Measurements from ENCODE around the gene PIK3R3.

The PIK3R3 gene

DNA sequence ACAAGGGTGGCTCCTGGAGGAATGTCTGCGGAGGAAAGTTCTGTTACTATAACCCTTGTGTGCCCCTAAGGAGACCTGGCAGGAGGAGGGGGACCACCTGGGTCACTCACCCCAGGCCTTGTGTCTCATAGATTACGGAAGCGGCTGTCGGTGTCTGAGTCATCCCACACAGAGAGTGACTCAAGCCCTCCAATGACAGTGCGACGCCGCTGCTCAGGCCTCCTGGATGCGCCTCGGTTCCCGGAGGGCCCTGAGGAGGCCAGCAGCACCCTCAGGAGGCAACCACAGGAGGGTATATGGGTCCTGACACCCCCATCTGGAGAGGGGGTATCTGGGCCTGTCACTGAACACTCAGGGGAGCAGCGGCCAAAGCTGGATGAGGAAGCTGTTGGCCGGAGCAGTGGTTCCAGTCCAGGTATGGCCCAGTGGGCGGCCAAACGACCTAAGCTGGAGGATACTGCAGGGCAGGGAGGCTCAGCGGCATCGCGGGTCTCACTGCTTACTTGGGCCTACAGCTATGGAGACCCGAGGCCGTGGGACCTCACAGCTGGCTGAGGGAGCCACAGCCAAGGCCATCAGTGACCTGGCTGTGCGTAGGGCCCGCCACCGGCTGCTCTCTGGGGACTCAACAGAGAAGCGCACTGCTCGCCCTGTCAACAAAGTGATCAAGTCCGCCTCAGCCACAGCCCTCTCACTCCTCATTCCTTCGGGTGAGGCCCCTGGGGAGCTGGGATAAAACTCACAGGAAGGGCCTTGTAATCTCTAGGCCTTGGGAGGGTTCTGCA, 101.4 kb downstream of the PIK3R3 start:
- DNase-seq (ENCODE audit: extremely low read depth in 1 of 2, low read depth in 1 of 2), result no peak

DNA sequence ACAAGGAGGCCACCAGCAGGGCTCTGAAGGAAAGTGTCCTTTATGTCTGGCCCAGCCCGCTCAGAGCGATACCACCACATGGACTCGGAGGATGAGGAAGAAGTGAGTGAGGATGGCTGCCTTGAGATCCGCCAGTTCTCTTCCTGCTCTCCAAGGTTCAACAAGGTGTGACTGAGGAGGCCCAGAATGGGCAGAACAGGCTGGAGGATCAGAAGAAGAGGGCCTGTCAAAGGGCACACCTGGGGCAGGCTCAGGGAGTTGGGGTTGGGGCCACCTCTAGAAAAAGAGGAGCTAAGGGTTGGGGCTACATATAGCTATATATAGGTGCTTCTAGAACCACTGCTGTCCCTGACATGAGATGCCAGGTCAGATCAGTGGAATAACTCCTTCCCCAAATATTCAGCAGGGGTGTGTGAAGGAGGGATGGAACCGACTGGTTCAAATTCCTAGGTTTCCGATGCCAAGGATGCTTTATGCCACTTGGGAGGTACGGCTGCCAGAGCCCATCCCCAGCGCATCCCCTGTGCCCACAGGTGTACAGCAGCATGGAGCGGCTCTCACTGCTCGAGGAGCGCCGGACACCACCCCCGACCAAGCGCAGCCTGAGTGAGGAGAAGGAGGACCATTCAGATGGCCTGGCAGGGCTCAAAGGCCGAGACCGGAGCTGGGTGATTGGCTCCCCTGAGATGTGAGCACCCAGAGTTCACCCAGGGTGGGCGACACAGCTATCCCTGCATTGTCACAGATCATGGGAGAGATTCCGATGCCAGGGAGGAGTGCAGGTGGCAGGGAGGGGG, 102.2 kb downstream of the PIK3R3 start:
- no peak for DNase-seq (ENCODE audit: extremely low read depth in 1 of 2, low read depth in 1 of 2)

DNA sequence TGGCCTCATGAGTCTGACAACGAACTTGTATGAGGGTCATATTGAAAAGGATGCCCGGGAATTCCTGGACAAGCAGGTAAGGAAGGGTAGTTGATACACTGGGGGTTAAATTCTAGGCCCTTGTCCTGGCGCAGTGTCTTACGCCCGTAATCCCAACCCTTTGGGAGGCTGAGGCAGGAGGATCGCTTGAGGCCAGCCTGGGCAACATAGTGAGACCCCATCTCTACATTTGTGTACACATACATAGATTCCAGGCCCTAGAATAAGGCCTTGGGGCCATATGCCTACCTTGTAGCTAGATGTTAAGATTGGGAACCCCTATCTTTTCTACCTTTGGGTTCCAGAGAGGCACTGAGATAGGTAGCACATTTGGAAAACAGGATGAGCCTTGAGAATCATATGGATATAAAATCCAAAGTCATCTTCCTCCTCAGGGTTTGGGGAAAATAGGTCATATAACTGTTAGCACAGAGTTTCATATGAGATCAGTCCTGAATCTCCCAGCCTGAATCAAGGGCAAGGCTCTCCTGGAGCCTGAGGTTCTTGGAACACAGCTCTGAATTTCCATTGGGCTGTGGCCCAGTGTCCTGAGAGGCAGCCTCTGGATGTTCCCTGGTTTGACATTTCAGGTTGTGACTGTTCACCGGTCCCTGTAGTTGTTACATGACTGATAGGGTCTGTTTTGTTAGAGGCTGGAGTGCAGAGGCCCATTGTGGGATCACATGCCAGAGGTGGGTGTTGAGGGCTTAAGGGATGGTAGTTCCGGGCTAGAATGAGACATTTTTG, 104.4 kb downstream of the PIK3R3 start:
- DNase-seq (ENCODE audit: extremely low read depth in 1 of 2, low read depth in 1 of 2), result no peak

DNA sequence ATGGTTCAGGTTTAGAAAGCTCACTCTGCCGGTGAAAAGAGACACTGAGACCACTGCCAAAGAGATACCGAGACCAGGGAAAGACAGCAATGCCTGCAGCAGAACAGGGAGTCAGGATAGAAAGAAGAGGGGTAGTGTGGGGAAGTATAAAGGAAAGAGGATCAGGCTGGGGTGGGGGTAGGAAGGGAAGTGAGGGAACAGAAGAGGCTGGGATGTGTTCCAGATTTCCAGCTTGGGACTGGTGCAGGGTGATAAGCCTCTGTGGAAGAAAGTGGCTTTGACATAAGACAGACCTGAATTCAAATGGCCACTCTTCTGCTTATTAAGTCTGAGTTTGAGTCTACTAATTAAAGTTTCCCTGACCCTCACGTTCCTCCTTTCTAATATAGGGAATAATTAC, 105.9 kb downstream of the PIK3R3 start:
- no peak for DNase-seq (ENCODE audit: extremely low read depth in 1 of 2, low read depth in 1 of 2)

DNA sequence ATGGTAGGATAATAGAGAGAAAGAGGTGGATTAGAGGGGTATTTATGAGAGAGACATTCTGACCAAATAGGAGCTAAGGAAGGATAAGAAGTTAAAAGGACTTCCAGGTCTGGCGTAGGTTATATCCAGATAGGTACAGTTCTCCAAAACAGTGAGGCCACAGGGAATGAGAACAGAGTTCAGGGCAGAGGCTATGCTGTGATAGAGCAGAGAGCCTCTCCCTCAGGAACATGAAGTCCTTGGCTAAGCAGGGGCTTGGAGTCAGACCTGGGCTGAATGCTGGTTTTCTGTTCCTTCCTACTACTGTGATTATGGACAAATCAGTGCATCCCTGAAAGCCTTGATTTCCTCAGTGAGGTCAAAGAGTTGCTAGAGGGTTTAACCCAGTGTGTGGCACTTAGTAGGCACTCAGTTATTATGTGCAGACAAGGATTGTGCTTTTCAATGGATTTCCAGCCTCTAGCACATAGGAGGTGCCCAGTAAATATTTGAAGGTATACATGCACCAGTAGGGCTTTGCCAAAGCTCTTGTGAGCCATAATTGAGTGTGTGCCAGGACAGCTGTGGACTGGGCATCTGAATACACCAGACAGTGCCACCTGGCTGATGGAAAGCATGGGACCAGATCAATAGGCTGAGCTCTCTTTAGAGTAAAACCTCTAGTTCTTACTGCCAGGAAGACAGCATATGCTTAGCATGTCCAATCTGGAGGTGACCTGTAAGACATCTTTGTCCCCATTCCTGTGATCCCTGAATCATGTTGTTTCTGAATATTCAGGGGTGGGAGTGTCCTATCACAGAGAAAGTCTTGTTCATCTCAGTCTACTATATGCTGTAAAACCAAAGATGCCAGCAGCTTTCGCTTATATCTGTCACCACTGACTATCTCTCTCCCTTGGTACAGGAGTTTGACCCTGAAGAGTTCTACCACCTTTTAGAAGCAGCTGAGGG, 111.1 kb downstream of the PIK3R3 start:
- DNase-seq (ENCODE audit: extremely low read depth in 1 of 2, low read depth in 1 of 2), result no peak

DNA sequence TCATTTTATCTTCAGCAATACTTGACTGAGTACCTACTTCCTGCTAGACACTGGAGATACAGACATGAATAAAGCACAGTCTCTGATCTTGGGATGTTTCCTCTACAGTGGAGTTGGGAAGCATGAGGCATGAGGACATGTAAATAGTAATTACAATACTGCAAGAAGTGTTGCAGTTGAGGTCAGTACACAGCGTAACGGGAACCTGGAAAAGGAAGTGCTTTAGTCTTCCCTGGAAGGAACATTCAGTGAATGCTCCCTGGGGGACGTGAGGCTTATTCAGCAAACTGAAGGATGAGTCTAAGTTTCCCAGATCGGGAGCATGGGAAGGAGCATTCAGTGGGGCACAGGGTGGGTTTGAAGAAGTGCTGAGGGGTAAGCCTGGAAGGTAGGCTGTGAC, 112.4 kb downstream of the PIK3R3 start:
- no peak for DNase-seq (ENCODE audit: extremely low read depth in 1 of 2, low read depth in 1 of 2)

DNA sequence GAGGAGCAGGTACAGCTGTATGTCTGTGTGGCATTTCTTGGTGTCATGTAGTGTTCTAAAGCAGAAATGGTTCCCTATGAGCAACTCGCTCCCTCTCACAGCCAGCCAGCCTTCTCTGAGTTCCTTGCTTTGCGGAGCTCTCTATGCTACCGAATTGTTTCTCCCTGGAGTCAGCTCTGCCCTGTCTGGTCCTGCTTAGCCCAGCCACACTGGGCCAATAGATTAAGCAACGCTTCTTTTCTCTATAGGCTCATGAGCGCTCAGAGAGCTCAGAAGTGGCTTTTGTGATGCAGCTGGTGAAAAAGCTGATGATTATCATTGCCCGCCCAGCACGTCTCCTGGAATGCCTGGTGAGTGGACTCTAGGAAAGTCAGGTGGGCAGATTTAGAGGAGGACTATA, 113.1 kb downstream of the PIK3R3 start:
- DNase-seq (ENCODE audit: extremely low read depth in 1 of 2, low read depth in 1 of 2), result no peak

DNA sequence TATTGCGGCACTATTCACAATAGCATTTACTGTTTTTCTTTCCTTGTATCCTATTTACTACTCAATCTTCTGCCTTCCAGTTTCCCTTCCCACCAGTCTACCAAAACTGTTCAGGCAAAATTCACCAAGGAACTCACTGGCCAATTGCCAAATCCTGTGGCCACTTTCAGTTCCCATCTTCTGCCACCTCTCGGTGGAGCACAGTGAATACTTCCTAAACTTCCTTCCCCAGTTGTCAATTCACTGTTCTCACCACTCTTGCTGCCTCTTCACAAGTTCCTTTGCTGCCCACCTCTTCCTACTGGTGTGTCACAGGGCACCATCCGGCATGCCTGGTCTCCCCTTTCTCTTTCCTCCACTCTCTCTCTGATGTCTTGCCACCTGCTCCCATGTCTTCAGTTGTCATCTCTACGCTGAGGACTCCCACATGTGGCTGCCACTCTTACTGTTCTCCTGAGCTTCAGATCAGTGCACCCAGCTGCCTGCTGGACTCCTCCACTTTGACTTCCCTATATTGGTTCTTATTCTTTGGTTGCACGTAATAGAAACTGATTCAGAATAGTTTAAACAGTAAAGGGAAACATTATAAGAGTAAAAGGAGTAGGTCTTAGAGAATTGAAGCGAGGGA, 114.4 kb downstream of the PIK3R3 start:
- DNase-seq (ENCODE audit: extremely low read depth in 1 of 2, low read depth in 1 of 2), result no peak

DNA sequence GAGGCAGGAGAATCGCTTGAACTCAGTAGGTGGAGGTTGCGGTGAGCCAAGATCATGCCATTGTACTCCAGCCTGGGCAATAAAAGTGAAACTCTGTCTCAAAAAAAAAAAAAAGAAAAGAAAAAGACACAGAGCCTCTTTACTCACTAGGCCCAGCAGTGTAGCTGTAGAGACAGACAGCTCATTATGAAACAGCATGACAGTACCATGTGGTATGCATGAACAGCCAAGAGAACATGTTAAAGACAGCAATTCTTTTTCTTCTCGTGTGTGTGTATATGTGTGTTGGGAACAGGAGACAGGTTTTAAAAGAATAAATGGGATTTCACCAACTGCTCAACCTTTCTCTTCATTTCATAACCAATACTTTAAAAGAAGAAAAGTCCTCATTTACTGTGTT, 118.8 kb downstream of the PIK3R3 start:
- DNase-seq (ENCODE audit: extremely low read depth in 1 of 2, low read depth in 1 of 2), result no peak

DNA sequence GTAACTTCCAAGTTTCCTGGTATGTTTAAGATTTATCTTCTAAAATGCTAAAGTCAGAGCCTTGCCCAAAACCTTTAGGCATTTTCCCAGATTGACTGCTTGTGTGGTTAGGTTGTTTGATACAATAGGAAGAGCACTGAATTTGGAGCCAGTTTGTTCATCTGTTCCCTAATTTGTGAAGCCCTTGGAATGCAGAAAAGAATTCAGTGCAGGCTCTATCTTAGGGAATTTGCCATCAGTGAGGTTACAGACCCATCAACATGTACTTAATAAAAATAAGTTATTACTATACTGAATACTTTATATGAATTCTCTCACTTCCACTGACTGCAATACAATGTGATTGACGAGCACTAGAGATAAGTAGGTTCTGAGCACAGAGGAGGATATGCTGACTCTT, 120.2 kb downstream of the PIK3R3 start:
- no peak for DNase-seq (ENCODE audit: extremely low read depth in 1 of 2, low read depth in 1 of 2)

DNA sequence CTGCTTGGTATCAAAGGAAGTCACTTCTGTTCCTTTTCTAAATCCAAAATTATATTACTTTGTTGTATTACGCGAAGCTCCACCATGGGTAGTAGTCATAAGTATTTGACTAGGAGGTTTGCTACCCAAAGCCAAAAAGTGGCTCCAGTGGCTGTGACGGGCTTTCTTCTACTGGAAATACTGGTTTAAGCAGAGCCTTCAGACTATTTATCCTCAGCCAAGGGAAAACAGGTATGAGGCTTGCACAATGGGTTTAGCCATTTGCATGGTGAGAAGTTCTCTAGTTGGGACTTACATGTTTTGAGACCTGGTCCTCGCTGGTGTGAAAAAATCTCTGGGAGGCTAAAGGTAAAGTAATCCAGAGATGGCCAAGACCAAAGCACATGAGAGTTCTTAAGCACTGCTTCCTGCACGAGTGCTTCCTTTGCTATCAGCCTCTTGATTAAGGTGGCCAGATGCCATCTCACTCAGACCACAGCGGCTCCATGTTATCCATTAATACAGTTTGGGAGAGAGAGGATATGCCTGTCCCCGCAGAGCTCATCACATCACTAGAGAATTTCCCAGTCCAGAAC, 121.2 kb downstream of the PIK3R3 start:
- DNase-seq (ENCODE audit: extremely low read depth in 1 of 2, low read depth in 1 of 2), result no peak

DNA sequence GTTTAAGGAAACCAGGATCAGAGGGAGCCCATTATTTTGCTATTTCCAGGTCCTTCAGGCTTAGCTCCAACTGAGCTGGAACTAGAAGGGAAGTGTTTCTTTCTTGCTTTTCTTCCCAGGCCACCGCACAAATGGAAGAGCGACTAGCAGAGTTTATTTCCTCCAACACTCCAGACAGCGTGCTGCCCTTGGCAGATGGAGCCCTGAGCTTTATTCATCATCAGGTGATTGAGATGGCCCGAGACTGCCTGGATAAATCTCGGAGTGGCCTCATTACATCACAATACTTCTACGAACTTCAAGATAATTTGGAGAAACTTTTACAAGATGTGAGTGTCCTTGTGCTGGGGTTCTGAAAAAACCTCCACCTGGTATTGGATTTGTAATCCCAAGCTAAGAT, 121.8 kb downstream of the PIK3R3 start:
- no peak for DNase-seq (ENCODE audit: extremely low read depth in 1 of 2, low read depth in 1 of 2)

DNA sequence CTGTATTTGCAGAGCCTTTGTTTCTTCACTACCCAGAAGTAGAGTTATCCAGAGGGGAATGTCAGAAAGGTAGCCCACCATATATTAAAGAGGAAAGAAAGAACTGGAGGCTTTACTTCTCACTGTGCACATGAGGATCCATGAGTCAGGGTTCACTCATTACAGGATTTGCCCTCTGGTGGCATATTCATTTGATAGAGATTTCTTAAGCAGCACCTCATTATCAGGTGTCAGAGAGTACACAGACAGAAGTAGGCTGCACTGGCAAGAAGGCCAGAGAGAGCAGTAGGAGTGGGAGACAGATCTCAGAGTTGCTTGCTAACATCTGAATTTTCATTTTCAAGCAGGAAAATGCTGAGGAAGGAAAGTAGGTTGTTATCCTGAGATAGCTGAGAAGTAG, 123.8 kb downstream of the PIK3R3 start:
- no peak for DNase-seq (ENCODE audit: extremely low read depth in 1 of 2, low read depth in 1 of 2)

DNA sequence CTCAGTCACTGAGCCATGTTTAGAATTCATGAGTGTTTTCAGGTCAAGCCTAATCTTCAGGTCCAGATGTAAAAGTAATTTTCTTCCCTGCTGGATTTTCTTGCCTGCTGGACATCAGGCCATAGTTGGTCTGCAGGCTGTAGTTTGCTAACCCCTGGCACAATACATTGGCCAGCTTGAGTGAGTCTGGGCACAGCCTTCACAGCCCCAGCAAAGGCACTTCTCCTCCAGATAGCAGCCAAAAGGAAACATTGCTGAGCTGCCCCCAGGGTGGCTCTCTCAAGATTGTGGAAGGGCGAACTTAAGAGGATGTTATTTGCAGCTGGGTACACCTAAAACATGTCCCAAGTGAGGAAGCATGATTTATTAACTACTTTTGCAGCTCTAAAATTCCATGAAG, 126.8 kb downstream of the PIK3R3 start:
- DNase-seq (ENCODE audit: extremely low read depth in 1 of 2, low read depth in 1 of 2), result no peak

DNA sequence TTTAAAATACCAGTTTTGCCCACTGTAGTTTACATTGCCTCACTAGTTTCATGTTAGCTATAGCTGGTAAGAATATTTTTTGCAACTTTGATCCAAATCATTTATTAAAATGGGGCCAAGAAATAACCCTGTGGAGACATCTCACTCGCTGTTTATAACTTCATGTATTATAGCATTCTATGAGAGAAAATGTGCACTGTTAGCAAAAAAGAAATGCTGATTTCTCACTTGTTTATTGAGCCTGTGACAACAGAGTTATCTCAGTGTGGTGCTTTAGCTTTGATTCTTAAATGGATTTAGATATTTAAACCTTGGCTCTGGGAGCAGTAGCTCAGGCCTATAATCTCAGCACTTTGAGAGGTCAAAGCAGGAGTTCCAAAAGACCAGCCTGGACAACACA, 127.9 kb downstream of the PIK3R3 start:
- no peak for DNase-seq (ENCODE audit: extremely low read depth in 1 of 2, low read depth in 1 of 2)

DNA sequence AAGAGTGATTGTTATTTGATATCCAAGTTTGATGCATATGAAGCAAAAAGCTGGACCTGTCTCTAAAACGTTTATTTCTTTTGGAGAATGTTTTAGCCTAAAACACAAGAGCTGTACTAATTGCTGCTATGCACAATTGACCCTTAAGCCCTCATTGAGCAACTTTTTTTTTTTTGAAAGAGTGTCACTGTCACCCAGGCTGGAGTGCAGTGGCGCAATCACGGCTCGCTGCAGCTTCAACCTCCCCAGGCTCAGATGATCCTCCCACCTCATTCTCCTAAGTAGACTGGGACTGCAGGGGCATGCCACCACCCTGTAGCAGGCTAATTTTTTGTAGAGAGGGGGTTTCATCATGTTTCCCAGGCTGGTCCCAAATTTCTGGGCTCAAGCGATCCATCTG, 129.1 kb downstream of the PIK3R3 start:
- DNase-seq (ENCODE audit: extremely low read depth in 1 of 2, low read depth in 1 of 2), result no peak

DNA sequence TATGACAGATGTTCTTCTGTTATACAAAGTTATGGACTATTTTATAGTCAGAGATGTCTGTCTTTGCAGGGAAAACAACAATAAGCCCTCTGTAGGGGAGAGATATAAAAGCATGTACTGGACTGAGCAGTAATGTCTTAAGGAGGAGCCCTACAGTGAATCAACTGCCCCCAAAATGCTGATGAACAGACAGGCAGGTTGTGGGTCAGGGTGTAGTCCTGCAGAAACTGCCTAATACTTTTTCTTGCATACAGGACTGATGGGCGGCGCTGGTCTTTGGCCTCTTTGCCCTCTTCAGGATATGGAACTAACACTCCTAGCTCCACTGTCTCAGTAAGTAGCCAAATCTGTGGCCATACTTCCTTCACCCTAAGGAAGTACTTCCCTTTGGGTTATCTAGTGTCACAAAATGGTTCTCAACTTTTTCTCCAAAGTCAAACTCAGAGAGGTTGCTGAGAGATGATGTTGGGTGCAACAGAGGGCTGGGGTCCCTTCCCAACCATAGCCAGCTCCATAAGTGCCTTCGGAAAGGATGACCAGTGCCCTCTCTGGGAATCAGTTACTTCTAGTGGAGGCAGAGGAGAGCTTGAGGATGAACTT, 129.8 kb downstream of the PIK3R3 start:
- no peak for DNase-seq (ENCODE audit: extremely low read depth in 1 of 2, low read depth in 1 of 2)

DNA sequence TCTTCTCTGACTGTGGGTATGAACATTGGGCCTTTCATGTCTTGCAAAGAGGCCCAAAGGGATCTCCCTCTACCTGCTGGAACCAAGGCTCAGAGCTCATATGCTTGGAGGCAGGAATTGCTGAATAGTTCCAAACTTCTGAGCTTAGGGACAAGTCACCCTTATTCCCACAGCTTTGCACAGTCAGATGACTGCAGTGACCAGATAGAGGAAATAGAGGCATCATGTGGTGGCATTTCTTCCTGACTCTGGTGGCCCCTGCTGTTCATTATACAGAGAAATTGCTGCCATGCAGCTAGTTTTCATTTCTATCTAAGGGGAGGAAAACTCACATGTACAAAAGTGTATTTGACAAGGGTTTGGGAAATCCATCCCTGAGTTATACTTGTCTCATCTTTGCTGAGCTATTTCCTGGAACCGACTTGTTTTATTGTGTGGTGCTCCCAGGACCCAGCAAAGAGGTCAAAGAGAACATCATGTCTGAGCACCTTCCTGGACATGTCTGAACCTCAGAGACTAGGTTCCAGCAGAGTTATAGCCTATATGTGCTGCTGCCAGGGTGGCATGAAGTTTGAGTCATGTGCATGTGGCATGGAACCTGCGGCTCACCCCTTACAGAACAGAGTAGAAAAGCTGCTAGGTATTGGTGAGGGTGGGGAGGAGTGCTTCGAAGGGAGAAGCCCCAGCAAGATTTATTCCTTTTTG, 131.2 kb downstream of the PIK3R3 start:
- DNase-seq (ENCODE audit: extremely low read depth in 1 of 2, low read depth in 1 of 2), result no peak

DNA sequence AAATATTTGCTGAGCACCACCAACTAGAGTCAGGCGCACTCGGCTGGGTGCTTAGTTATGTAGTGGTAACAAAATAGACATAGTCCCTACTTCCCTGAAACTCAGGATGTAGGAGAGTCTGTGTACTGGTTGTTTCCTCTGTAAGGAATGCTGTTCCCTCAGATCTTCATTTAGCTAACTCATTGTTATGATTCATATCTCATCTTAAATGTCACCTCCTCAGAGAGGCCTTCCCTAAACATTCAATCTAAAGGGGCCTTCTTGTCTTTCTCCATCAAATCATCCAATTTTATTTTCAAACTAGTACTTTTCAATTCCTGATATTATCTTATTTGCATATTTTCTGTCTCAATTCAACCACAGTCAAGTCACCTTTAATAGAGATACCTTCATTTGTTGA, 132.9 kb downstream of the PIK3R3 start:
- no peak for DNase-seq (ENCODE audit: extremely low read depth in 1 of 2, low read depth in 1 of 2)

All from stimulated activated CD8-positive, alpha-beta memory T cell treated with anti-CD3 and anti-CD28 coated beads, Interleukin-7, amount 100 ng/mL, for 48 hours (primary cell).